Nephron (organoid): ENCODE measurements around the gene RHBDF2.

Source experiments
- H3K27ac Mint-ChIP-seq, 3 experiments: 2 replicates each; pipeline ENCODE4 v1.8.0; 2020; ENCODE audit warnings: mixed read lengths in 3 of 3, mild to moderate bottlenecking in 2 of 3, moderate library complexity in 1 of 3
- H3K27me3 Mint-ChIP-seq: 2 replicates; pipeline ENCODE4 v1.8.0; 2021; ENCODE audit warnings: low read depth, mild to moderate bottlenecking, moderate library complexity, mixed read lengths
- H3K36me3 Mint-ChIP-seq: 2 replicates; pipeline ENCODE4 v1.8.0; 2020; ENCODE audit warnings: low read depth, mixed read lengths
- H3K4me1 Mint-ChIP-seq: 2 replicates; pipeline ENCODE4 v1.8.0; 2020; ENCODE audit warnings: mixed read lengths
- H3K4me3 Mint-ChIP-seq, 3 experiments: 2 replicates each; pipeline ENCODE4 v1.8.0; 2020; ENCODE audit warnings: mild to moderate bottlenecking in 3 of 3, mixed read lengths in 3 of 3, moderate library complexity in 2 of 3
- H3K9me3 Mint-ChIP-seq: 2 replicates; pipeline ENCODE4 v1.8.0; 2020; ENCODE audit warnings: mixed read lengths
- CTCF ChIP-seq, 3 experiments: fragments of 200-600 bp; sonication (generic); IDR thresholded peaks; one replicate each; pipeline ENCODE4 v1.5.0; 2021; ENCODE audit warnings: antibody characterized with exemption in 3 of 3; ENCODE audit not compliant: unreplicated experiment in 3 of 3

The RHBDF2 gene

GRCh38 chr17:76472258-76472645, 29.0 kb downstream of the RHBDF2 start:
- H3K36me3 Mint-ChIP-seq, result no peaks in the 10 kb centered on the region
- no peaks in the 10 kb centered on the region for H3K4me1 Mint-ChIP-seq
- no peak overlapping the region for H3K27ac Mint-ChIP-seq
- H3K9me3 Mint-ChIP-seq, result no peaks in the 10 kb centered on the region
- H3K4me3 Mint-ChIP-seq, result no peak overlapping the region
- peaks cover 13% of the 10 kb centered on the region for H3K27me3 Mint-ChIP-seq
- no peak for TF ChIP-seq CTCF (IDR thresholded peaks at IDR 0.05; ENCODE audit: unreplicated experiment in 3 of 3)

GRCh38 chr17:76471498-76472257, 29.5 kb downstream of the RHBDF2 start:
- H3K27ac Mint-ChIP-seq, result no peak overlapping the region
- H3K9me3 Mint-ChIP-seq, result no peaks in the 10 kb centered on the region
- H3K27me3 Mint-ChIP-seq, result peaks cover 13% of the 10 kb centered on the region
- TF ChIP-seq CTCF (IDR thresholded peaks at IDR 0.05; ENCODE audit: unreplicated experiment in 3 of 3), result no peak
- H3K4me1 Mint-ChIP-seq, result no peaks in the 10 kb centered on the region
- no peak overlapping the region for H3K4me3 Mint-ChIP-seq
- H3K36me3 Mint-ChIP-seq, result no peaks in the 10 kb centered on the region

- H3K27ac Mint-ChIP-seq, result no peak overlapping the region
- no peaks in the 10 kb centered on the region for H3K36me3 Mint-ChIP-seq
- peaks cover 5% of the 10 kb centered on the region for H3K4me1 Mint-ChIP-seq
- TF ChIP-seq CTCF (IDR thresholded peaks at IDR 0.05; ENCODE audit: unreplicated experiment in 3 of 3), result no peak
- no peaks in the 10 kb centered on the region for H3K9me3 Mint-ChIP-seq
- H3K4me3 Mint-ChIP-seq, result no peak overlapping the region
- H3K27me3 Mint-ChIP-seq, result peaks cover 18% of the 10 kb centered on the region
Measured at GRCh38 chr17:76469991-76470739, 31.1 kb downstream of the RHBDF2 start.

GRCh38 chr17:76469076-76469990, 31.9 kb downstream of the RHBDF2 start:
- Mint-ChIP-seq H3K27ac (no peak overlapping the region), H3K4me1 (peaks cover 5% of the 10 kb centered on the region), H3K4me3 (no peak overlapping the region), H3K36me3 (no peaks in the 10 kb centered on the region), H3K9me3 (no peaks in the 10 kb centered on the region), H3K27me3 (peaks cover 22% of the 10 kb centered on the region)
- TF ChIP-seq CTCF (IDR thresholded peaks at IDR 0.05; ENCODE audit: unreplicated experiment in 3 of 3), result no peak

- no peaks in the 10 kb centered on the region for H3K9me3 Mint-ChIP-seq
- peaks cover 24% of the 10 kb centered on the region for H3K27me3 Mint-ChIP-seq
- no peak overlapping the region for H3K27ac Mint-ChIP-seq
- H3K4me3 Mint-ChIP-seq, result no peak overlapping the region
- no peaks in the 10 kb centered on the region for H3K36me3 Mint-ChIP-seq
- TF ChIP-seq CTCF (IDR thresholded peaks at IDR 0.05; ENCODE audit: unreplicated experiment in 3 of 3), result no peak
- peaks cover 5% of the 10 kb centered on the region for H3K4me1 Mint-ChIP-seq
Measured at GRCh38 chr17:76468634-76469010, 32.6 kb downstream of the RHBDF2 start.
